CD4-positive, alpha-beta memory T cell (primary cell): Measurements from ENCODE around the gene EXOC6B. TPM values are rescaled to one million over a fixed set of nuclear protein-coding genes. Genes with fewer than 3 reads are reported as not detected.
"Not testable (repeated sequence)": the region's sequence is repeated elsewhere in the genome, so short reads cannot be mapped to it uniquely, and the experiment has no call there.

Source experiments
- CTCF ChIA-PET: fragments of 350-600 bp; sonication (Branson Sonifier 250); formaldehyde crosslinking; loops from one replicate; lab custom pipeline; 2021; ENCODE audit warnings: inconsistent platforms; ENCODE audit not compliant: partially characterized antibody; lab: Charles Lee
- POLR2A ChIA-PET: fragments of 350-600 bp; sonication (Branson Sonifier 250); formaldehyde crosslinking; loops from one replicate; lab custom pipeline; 2021; ENCODE audit not compliant: partially characterized antibody; lab: Charles Lee
- DNase-seq, 5 donors: peaks; one replicate each; pipeline versions ENCODE4 v3.0.0 to v3.0.0-alpha.2; 2020 to 2022; ENCODE audit warnings: mixed read lengths in 1 of 5
- H3K27ac ChIP-seq: one replicate; pipeline ENCODE4 v1.7.0; 2013; ENCODE audit warnings: low read depth, low read length
- H3K27me3 ChIP-seq: 2 replicates; pipeline ENCODE4 v1.7.0; 2013; ENCODE audit warnings: mild to moderate bottlenecking, low read length, moderate library complexity; ENCODE audit not compliant: insufficient read depth
- H3K36me3 ChIP-seq: 2 replicates; pipeline ENCODE4 v1.7.0; 2013; ENCODE audit warnings: mild to moderate bottlenecking, low read length, moderate library complexity; ENCODE audit not compliant: insufficient read depth
- H3K4me1 ChIP-seq: 2 replicates; pipeline ENCODE4 v1.7.0; 2013; ENCODE audit warnings: mild to moderate bottlenecking, low read length, moderate library complexity; ENCODE audit not compliant: insufficient read depth
- H3K4me3 ChIP-seq, 2 donors: one replicate each; pipeline ENCODE4 v1.7.0; 2013; ENCODE audit warnings: low read length in 2 of 2, mild to moderate bottlenecking in 1 of 2
- H3K9me3 ChIP-seq, 2 donors: one replicate each; pipeline ENCODE4 v1.7.0; 2013; ENCODE audit warnings: low read length in 2 of 2, control low read depth in 1 of 2; ENCODE audit not compliant: control insufficient read depth in 1 of 2
- H3K27ac Mint-ChIP-seq, 7 donors: one replicate each; pipeline ENCODE4 v1.8.0; 2020 to 2021; ENCODE audit warnings: mixed read lengths in 7 of 7, mild to moderate bottlenecking in 6 of 7, inconsistent platforms in 3 of 7, moderate library complexity in 3 of 7
- H3K27me3 Mint-ChIP-seq, 2 donors: one replicate each; pipeline ENCODE4 v1.8.0; 2020 to 2021; ENCODE audit warnings: mixed read lengths in 2 of 2
- H3K36me3 Mint-ChIP-seq, 2 donors: one replicate each; pipeline ENCODE4 v1.8.0; 2020 to 2021; ENCODE audit warnings: mixed read lengths in 2 of 2, inconsistent platforms in 1 of 2, mild to moderate bottlenecking in 1 of 2
- H3K4me1 Mint-ChIP-seq, 4 donors: one replicate each; pipeline ENCODE4 v1.8.0; 2020 to 2021; ENCODE audit warnings: mixed read lengths in 4 of 4, mild to moderate bottlenecking in 1 of 4
- H3K4me3 Mint-ChIP-seq, 8 donors: one replicate each; pipeline ENCODE4 v1.8.0; 2020 to 2021; ENCODE audit warnings: mixed read lengths in 8 of 8, mild to moderate bottlenecking in 7 of 8, moderate library complexity in 6 of 8, inconsistent platforms in 3 of 8
- H3K9me3 Mint-ChIP-seq, 8 donors: one replicate each; pipeline ENCODE4 v1.8.0; 2020 to 2021; ENCODE audit warnings: mixed read lengths in 8 of 8, mild to moderate bottlenecking in 5 of 8, inconsistent platforms in 3 of 8, moderate library complexity in 1 of 8
- intact Hi-C: fragments of 100-400 bp; cut with micrococcal nuclease; formaldehyde crosslinking; loops from one replicate; pipeline ENCODE4 v1.15.1; 2023
- polyA plus RNA-seq, 2 donors: library from polyadenylated mRNA; unstranded; fragments of 300-500 nt; fragmentation: Illumina TruSeq; gene quantifications; one replicate each; pipeline ENCODE4 v1.2.3, GENCODE V29; 2021
- total RNA-seq, 2 experiments: library from RNA; stranded (reverse); gene quantifications; one replicate each; pipeline ENCODE4 v1.2.3, GENCODE V29; 2021

Gene EXOC6B
- total and polyA plus RNA-seq, 4 experiments from 2014 or later, result 1.3 to 19.8 (median 10.7) TPM

- Mint-ChIP-seq H3K27ac (no peak overlapping the region), H3K27me3 (no peaks in the 10 kb centered on the region), H3K4me3 (no peak overlapping the region), H3K4me1 (peaks cover 0 to 3% (median 0%) of the 10 kb centered on the region in 4 donors), H3K9me3 (peaks cover 9 to 64% (median 33%) of the 10 kb centered on the region in 8 donors), H3K36me3 (peaks cover 28 to 54% of the 10 kb centered on the region in 2 donors)
- no peak overlapping the region for H3K27ac ChIP-seq
- H3K4me1 ChIP-seq, result no peaks in the 10 kb centered on the region
- DNase-seq, result no peak
- CTCF ChIA-PET, result no interaction called here
- H3K4me3 ChIP-seq, result no peak overlapping the region
- no peaks in the 10 kb centered on the region for H3K36me3 ChIP-seq
- no peaks in the 10 kb centered on the region for H3K27me3 ChIP-seq
- intact Hi-C loops, result no loop called here
- POLR2A ChIA-PET, result no interaction called here
- H3K9me3 ChIP-seq, result no peaks in the 10 kb centered on the region
Measured at GRCh38 chr2:72439892-72440291, 385.9 kb downstream of the EXOC6B start.

- no peak overlapping the region for H3K4me3 ChIP-seq
- peaks cover 7 to 69% (median 37%) of the 10 kb centered on the region in 8 donors for H3K9me3 Mint-ChIP-seq
- no peak overlapping the region for H3K27ac Mint-ChIP-seq
- ChIA-PET CTCF (no interaction called here), POLR2A (no interaction called here)
- H3K4me1 ChIP-seq, result no peaks in the 10 kb centered on the region
- H3K36me3 Mint-ChIP-seq, result peaks cover 28 to 57% of the 10 kb centered on the region in 2 donors
- no peaks in the 10 kb centered on the region for H3K9me3 ChIP-seq
- intact Hi-C loops, result no loop called here
- DNase-seq, result no peak
- H3K4me3 Mint-ChIP-seq, result no peak overlapping the region
- H3K27ac ChIP-seq, result no peak overlapping the region
- H3K4me1 Mint-ChIP-seq, result peaks cover 0 to 3% (median 0%) of the 10 kb centered on the region in 4 donors
- H3K27me3 ChIP-seq, result no peaks in the 10 kb centered on the region
- H3K27me3 Mint-ChIP-seq, result no peaks in the 10 kb centered on the region
- no peaks in the 10 kb centered on the region for H3K36me3 ChIP-seq
Measured at GRCh38 chr2:72438364-72438763, 387.5 kb downstream of the EXOC6B start.

GRCh38 chr2:72431737-72432136 lies 394.1 kb downstream of the EXOC6B start:
- H3K4me1 Mint-ChIP-seq, result no peaks in the 10 kb centered on the region
- H3K27me3 Mint-ChIP-seq, result no peaks in the 10 kb centered on the region
- no peaks in the 10 kb centered on the region for H3K27me3 ChIP-seq
- H3K27ac Mint-ChIP-seq, result no peak overlapping the region
- no peaks in the 10 kb centered on the region for H3K9me3 ChIP-seq
- H3K36me3 Mint-ChIP-seq, result peaks cover 10 to 44% of the 10 kb centered on the region in 2 donors
- no peak overlapping the region for H3K4me3 ChIP-seq
- H3K36me3 ChIP-seq, result no peaks in the 10 kb centered on the region
- no peak overlapping the region for H3K4me3 Mint-ChIP-seq
- CTCF ChIA-PET, result no interaction called here
- POLR2A ChIA-PET, result no interaction called here
- no peak overlapping the region for H3K27ac ChIP-seq
- H3K4me1 ChIP-seq, result no peaks in the 10 kb centered on the region
- intact Hi-C loops, result no loop called here
- DNase-seq, result no peak
- peaks cover 6 to 40% (median 28%) of the 10 kb centered on the region in 8 donors for H3K9me3 Mint-ChIP-seq

- Histone ChIP-seq H3K9me3 (no peaks in the 10 kb centered on the region), H3K27ac (no peak overlapping the region), H3K4me3 (no peak overlapping the region), H3K36me3 (no peaks in the 10 kb centered on the region), H3K4me1 (no peaks in the 10 kb centered on the region), H3K27me3 (no peaks in the 10 kb centered on the region)
- Mint-ChIP-seq H3K27me3 (no peaks in the 10 kb centered on the region), H3K4me1 (no peaks in the 10 kb centered on the region), H3K27ac (no peak overlapping the region), H3K9me3 (peaks cover 0 to 33% (median 17%) of the 10 kb centered on the region in 8 donors), H3K4me3 (no peak overlapping the region), H3K36me3 (peaks cover 15 to 62% of the 10 kb centered on the region in 2 donors)
- intact Hi-C loops, result no loop called here
- no peak for DNase-seq
- POLR2A ChIA-PET, result no interaction called here
- CTCF ChIA-PET, result no interaction called here
Measured at GRCh38 chr2:72427022-72427861, 398.6 kb downstream of the EXOC6B start.

- H3K27me3 ChIP-seq, result no peaks in the 10 kb centered on the region
- Mint-ChIP-seq H3K27me3 (no peaks in the 10 kb centered on the region), H3K4me1 (no peaks in the 10 kb centered on the region), H3K4me3 (no peak overlapping the region), H3K9me3 (peaks cover 0 to 38% (median 19%) of the 10 kb centered on the region in 8 donors), H3K36me3 (peaks cover 18 to 64% of the 10 kb centered on the region in 2 donors), H3K27ac (no peak overlapping the region)
- H3K9me3 ChIP-seq, result no peaks in the 10 kb centered on the region
- ChIA-PET POLR2A (no interaction called here), CTCF (no interaction called here)
- DNase-seq, result no peak
- intact Hi-C loops, result no loop called here
- H3K4me3 ChIP-seq, result no peak overlapping the region
- no peak overlapping the region for H3K27ac ChIP-seq
- H3K36me3 ChIP-seq, result no peaks in the 10 kb centered on the region
- H3K4me1 ChIP-seq, result no peaks in the 10 kb centered on the region
Measured at GRCh38 chr2:72425996-72426395, 399.8 kb downstream of the EXOC6B start.

DNA sequence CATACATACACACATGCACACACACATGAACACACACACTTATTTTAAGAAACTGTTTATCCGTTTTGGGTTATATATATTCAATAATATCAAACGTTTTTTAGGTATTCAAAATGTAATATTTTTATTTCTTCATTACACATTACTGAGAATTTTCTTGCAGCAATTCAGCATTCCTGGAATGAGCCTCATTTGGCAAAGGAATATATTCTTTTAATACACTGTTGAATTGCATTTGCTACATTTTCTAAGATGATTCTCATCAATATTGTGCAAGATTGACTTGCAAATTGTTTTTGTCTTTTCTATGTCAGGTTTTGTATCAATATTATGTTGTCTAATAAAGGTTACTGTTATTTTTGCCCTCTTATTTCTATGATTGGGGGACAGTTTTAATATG lies 402.1 kb downstream of the EXOC6B start:
- Histone ChIP-seq H3K9me3 (peaks cover 0 to 4% of the 10 kb centered on the region in 2 donors), H3K27ac (no peak overlapping the region), H3K27me3 (no peaks in the 10 kb centered on the region), H3K36me3 (no peaks in the 10 kb centered on the region), H3K4me1 (no peaks in the 10 kb centered on the region), H3K4me3 (no peak overlapping the region)
- intact Hi-C loops, result no loop called here
- Mint-ChIP-seq H3K27me3 (no peaks in the 10 kb centered on the region), H3K9me3 (peaks cover 2 to 51% (median 33%) of the 10 kb centered on the region in 8 donors), H3K4me3 (no peak overlapping the region), H3K27ac (no peak overlapping the region), H3K4me1 (no peaks in the 10 kb centered on the region), H3K36me3 (peaks cover 22 to 56% of the 10 kb centered on the region in 2 donors)
- ChIA-PET CTCF (no interaction called here), POLR2A (no interaction called here)
- no peak for DNase-seq

DNA sequence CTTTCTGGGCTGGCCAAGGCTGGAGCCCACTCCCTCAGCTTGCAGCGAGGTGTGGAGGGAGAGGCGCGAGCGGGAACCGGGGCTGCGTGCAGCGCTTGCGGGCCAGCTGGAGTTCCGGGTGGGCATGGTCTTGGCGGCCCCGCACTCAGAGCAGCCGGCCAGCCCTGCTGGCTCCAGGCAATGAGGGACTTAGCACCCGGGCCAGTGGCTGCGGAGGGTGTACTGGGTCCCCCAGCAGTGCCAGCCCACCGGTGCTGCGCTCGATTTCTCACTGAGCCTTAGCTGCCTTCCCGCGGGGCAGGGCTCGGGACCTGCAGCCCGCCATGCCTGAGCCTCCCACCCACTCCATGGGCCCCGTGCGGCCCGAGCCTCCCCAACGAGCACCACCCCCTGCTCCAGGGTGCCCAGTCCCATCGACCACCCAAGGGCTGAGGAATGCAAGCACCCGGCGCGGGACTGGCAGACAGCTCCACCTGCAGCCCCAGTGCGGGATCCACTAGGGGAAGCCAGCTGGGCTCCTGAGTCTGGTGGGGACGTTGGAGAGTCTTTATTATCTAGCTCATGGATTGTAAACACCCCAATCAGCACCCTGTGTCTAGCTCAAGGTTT lies 404.0 kb downstream of the EXOC6B start:
- peaks cover 20 to 45% of the 10 kb centered on the region in 2 donors for H3K36me3 Mint-ChIP-seq
- H3K27me3 Mint-ChIP-seq, POLR2A ChIA-PET, H3K36me3 ChIP-seq, H3K4me3 Mint-ChIP-seq, DNase-seq, H3K27me3 ChIP-seq, H3K4me1 Mint-ChIP-seq, H3K27ac ChIP-seq, H3K4me1 ChIP-seq, intact Hi-C loops, CTCF ChIA-PET, H3K4me3 ChIP-seq, H3K27ac Mint-ChIP-seq, H3K9me3 ChIP-seq: not testable (repeated sequence)
- H3K9me3 Mint-ChIP-seq, result peaks cover 2 to 51% (median 30%) of the 10 kb centered on the region in 8 donors
